ENCODE data around the gene EDC4.
"Not testable (repeated sequence)": the region's sequence is repeated elsewhere in the genome, so short reads cannot be mapped to it uniquely, and the experiment has no call there.

The EDC4 gene

GRCh38 chr16:67846320-67847063 is 26.4 kb upstream of the EDC4 start, which contains the start of gene NUTF2:
Gene NUTF2, plus strand, starts transcription at chr16:67846933. Its CDS starts 18,198 bp downstream, at chr16:67865131.
- peak within 1 kb of the TSS; percentile 88 for H3K27ac ChIP-seq
- no peak for DNase-seq (ENCODE audit: low read depth, low spot score)

GRCh38 chr16:67847064-67847861 is 25.6 kb upstream of the EDC4 start, which contains the start of gene CENPT:
Gene CENPT, minus strand, starts transcription at chr16:67847693. Its CDS starts 13,834 bp downstream, at chr16:67833859.
- peak within 1 kb of the TSS; percentile 88 for H3K27ac ChIP-seq
- no peak for DNase-seq (ENCODE audit: low read depth, low spot score)

GRCh38 chr16:67848118-67848517 is 24.7 kb upstream of the EDC4 start:
- no peak for DNase-seq (ENCODE audit: low read depth, low spot score)
- peak overlapping the region; percentile 88 for H3K27ac ChIP-seq

- H3K27ac ChIP-seq = no peak overlapping the region
- no peak for DNase-seq (ENCODE audit: low read depth, low spot score)
Observed at GRCh38 chr16:67853670-67854069, 19.2 kb upstream of the EDC4 start.

GRCh38 chr16:67855789-67856188 is 17.1 kb upstream of the EDC4 start:
- H3K27ac ChIP-seq = no peak overlapping the region
- no peak for DNase-seq (ENCODE audit: low read depth, low spot score)

- DNase-seq (ENCODE audit: low read depth, low spot score) = no peak
- peak overlapping the region; percentile 62 for H3K27ac ChIP-seq
Observed at GRCh38 chr16:67856927-67857546, 15.8 kb upstream of the EDC4 start.

GRCh38 chr16:67857547-67858233 is 15.2 kb upstream of the EDC4 start:
- peak; percentile 84 for DNase-seq (ENCODE audit: low read depth, low spot score)
- H3K27ac ChIP-seq = peak overlapping the region; percentile 62

GRCh38 chr16:67858500-67858899 is 14.4 kb upstream of the EDC4 start:
- no peak for DNase-seq (ENCODE audit: low read depth, low spot score)
- peak overlapping the region; percentile 62 for H3K27ac ChIP-seq

GRCh38 chr16:67860589-67861398 is 12.1 kb upstream of the EDC4 start:
- no peak for DNase-seq (ENCODE audit: low read depth, low spot score)
- H3K27ac ChIP-seq = peak overlapping the region; percentile 43

- H3K27ac ChIP-seq = no peak overlapping the region
Observed at GRCh38 chr16:67861877-67862276, 11.0 kb upstream of the EDC4 start.

GRCh38 chr16:67862623-67863583 is 9.9 kb upstream of the EDC4 start:
- no peak for DNase-seq (ENCODE audit: low read depth, low spot score)
- H3K27ac ChIP-seq = peak overlapping the region; percentile 15

More at GRCh38 chr16:67861877-67862276, 11.0 kb upstream of the EDC4 start:
- DNase-seq (ENCODE audit: low read depth, low spot score) = no peak

- not testable (repeated sequence) for H3K27ac ChIP-seq; DNase-seq (ENCODE audit: low read depth, low spot score)
Observed at GRCh38 chr16:67864044-67864443, 8.8 kb upstream of the EDC4 start.

GRCh38 chr16:67864594-67864993 is 8.3 kb upstream of the EDC4 start:
- no peak overlapping the region for H3K27ac ChIP-seq

GRCh38 chr16:67865318-67865717 is 7.5 kb upstream of the EDC4 start:
- H3K27ac ChIP-seq = no peak overlapping the region
- no peak for DNase-seq (ENCODE audit: low read depth, low spot score)

More at GRCh38 chr16:67864594-67864993, 8.3 kb upstream of the EDC4 start:
- no peak for DNase-seq (ENCODE audit: low read depth, low spot score)

- H3K27ac ChIP-seq = no peak overlapping the region
Observed at GRCh38 chr16:67868290-67868689, 4.6 kb upstream of the EDC4 start.

GRCh38 chr16:67869653-67870052 is 3.2 kb upstream of the EDC4 start:
- DNase-seq (ENCODE audit: low read depth, low spot score) = no peak
- peak overlapping the region; percentile 46 for H3K27ac ChIP-seq

More at GRCh38 chr16:67868290-67868689, 4.6 kb upstream of the EDC4 start:
- DNase-seq (ENCODE audit: low read depth, low spot score) = no peak

GRCh38 chr16:67871256-67871655 is 1.6 kb upstream of the EDC4 start:
- DNase-seq (ENCODE audit: low read depth, low spot score) = no peak
- peak overlapping the region; percentile 46 for H3K27ac ChIP-seq

GRCh38 chr16:67872131-67872630 is 671 bp upstream of the EDC4 start:
- no peak for DNase-seq (ENCODE audit: low read depth, low spot score)
- H3K27ac ChIP-seq = peak overlapping the region; percentile 46

Measured in epithelial cell of prostate (primary cell).